Activated naive CD8-positive, alpha-beta T cell (primary cell): ENCODE results near the gene RPTOR.
"Not testable (repeated sequence)": the region's sequence is repeated elsewhere in the genome, so short reads cannot be mapped to it uniquely, and the experiment has no call there.

Source experiments
- H3K27ac Mint-ChIP-seq: one replicate; pipeline ENCODE4 v1.8.0; 2021; ENCODE audit warnings: mixed read lengths
- H3K27me3 Mint-ChIP-seq: one replicate; pipeline ENCODE4 v1.8.0; 2021; ENCODE audit warnings: mixed read lengths
- H3K36me3 Mint-ChIP-seq: one replicate; pipeline ENCODE4 v1.8.0; 2021; ENCODE audit warnings: mixed read lengths
- H3K4me1 Mint-ChIP-seq: one replicate; pipeline ENCODE4 v1.8.0; 2021; ENCODE audit warnings: low read depth, mixed read lengths
- H3K4me3 Mint-ChIP-seq: one replicate; pipeline ENCODE4 v1.8.0; 2021; ENCODE audit warnings: mild to moderate bottlenecking, mixed read lengths
- H3K9me3 Mint-ChIP-seq: one replicate; pipeline ENCODE4 v1.8.0; 2021; ENCODE audit warnings: low read depth, mixed read lengths

The RPTOR gene, protein sequence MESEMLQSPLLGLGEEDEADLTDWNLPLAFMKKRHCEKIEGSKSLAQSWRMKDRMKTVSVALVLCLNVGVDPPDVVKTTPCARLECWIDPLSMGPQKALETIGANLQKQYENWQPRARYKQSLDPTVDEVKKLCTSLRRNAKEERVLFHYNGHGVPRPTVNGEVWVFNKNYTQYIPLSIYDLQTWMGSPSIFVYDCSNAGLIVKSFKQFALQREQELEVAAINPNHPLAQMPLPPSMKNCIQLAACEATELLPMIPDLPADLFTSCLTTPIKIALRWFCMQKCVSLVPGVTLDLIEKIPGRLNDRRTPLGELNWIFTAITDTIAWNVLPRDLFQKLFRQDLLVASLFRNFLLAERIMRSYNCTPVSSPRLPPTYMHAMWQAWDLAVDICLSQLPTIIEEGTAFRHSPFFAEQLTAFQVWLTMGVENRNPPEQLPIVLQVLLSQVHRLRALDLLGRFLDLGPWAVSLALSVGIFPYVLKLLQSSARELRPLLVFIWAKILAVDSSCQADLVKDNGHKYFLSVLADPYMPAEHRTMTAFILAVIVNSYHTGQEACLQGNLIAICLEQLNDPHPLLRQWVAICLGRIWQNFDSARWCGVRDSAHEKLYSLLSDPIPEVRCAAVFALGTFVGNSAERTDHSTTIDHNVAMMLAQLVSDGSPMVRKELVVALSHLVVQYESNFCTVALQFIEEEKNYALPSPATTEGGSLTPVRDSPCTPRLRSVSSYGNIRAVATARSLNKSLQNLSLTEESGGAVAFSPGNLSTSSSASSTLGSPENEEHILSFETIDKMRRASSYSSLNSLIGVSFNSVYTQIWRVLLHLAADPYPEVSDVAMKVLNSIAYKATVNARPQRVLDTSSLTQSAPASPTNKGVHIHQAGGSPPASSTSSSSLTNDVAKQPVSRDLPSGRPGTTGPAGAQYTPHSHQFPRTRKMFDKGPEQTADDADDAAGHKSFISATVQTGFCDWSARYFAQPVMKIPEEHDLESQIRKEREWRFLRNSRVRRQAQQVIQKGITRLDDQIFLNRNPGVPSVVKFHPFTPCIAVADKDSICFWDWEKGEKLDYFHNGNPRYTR (N-terminal part only)

DNA sequence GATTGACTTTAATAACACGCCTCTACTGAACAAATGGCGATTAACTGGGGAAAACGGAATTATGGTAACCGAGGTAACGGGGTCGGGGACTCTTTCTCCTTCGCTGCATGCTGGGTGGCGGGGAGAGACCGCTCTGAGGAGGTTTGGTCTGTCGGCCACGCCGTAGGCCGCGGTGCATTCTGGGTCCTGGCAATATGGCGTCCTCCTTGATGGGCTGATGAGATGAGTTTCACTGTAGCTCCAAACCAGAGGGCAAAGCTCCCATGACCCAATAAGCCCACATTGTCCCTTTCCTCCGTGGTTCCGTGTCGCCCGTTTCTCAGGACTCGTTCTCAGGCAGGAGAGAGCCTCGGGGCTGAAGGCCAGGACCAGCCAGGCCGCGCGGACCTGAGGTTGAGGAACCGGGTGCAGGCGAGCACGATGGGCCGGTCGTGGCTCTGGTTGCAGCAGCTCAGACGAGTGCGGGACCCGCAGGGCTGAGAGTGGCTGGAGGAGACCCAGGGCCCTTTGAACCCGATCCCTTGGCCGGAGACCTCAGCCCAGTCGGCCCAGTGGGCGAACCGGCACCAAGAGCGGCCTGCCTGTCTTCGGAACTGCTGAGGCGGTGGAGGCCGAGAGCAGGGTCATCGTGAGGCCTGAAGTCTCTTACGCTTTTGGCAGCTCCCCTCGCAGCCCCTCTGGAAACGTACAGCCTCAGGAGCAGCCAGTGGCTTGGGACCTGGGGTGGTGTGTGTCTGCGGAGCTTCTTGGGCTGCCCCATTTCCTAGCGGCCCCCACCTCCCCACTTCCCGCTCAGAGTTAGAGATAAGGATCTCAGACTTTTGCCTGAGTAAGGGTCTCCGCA, at the start of gene RPTOR:
Gene RPTOR (plus strand): TSS at position 184 of the 844 bp plus-strand sequence. CDS start 792 bp downstream, outside the sequence.
- H3K9me3 Mint-ChIP-seq, result no peaks in the 10 kb centered on the region

GRCh38 chr17:80497726-80498241, 46.9 kb upstream of the RPTOR start:
- no peaks in the 10 kb centered on the region for H3K36me3 Mint-ChIP-seq
- H3K27ac Mint-ChIP-seq, result no peak overlapping the region
- H3K27me3 Mint-ChIP-seq, result no peaks in the 10 kb centered on the region
- no peaks in the 10 kb centered on the region for H3K9me3 Mint-ChIP-seq
- peaks cover 7% of the 10 kb centered on the region for H3K4me1 Mint-ChIP-seq
- no peak overlapping the region for H3K4me3 Mint-ChIP-seq

More for the DNA sequence above, at the start of gene RPTOR:
- H3K4me1 Mint-ChIP-seq, result peaks cover 22% of the 10 kb centered on the region
- peaks cover 3% of the 10 kb centered on the region for H3K36me3 Mint-ChIP-seq
- peak within 1 kb of the TSS; percentile 88 for H3K4me3 Mint-ChIP-seq
- H3K27me3 Mint-ChIP-seq, result peaks cover 2% of the 10 kb centered on the region
- H3K27ac Mint-ChIP-seq, result peak within 1 kb of the TSS; percentile 88

DNA sequence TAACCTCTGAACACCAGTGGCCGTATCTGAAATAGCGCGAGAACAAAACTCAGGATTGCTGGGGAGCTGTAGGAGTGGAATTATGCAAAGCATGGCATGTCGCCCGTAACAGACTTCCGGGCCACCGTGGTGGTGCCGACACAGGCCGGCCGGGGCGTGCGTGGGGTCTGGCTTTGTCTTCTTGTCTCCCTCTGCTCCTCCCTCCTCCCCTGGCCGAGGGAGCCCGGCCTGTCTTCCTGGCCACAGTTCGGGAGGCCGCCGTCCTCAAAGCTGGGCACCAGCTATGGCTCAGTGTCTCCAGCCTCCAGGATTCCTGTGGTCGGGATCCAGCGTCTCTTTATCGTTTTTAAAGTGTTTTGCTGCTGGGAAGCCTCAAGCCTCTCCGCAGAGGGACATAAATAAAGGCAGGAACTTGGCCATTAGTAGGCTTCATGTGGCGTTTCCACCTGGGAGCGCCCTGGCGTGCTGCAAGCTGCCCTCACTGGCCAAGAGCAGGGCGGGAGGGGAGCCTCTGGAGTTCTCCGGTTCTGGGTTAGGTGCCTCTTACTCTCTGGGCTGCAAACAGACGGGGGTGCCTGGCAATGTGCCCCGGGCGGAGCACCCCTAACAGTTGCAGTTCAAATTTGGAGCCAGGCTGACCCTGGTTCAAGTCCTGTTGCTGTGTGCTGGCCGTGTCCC, 46.3 kb upstream of the RPTOR start:
- Mint-ChIP-seq H3K4me1 (peaks cover 7% of the 10 kb centered on the region), H3K36me3 (no peaks in the 10 kb centered on the region), H3K27me3 (no peaks in the 10 kb centered on the region), H3K27ac (no peak overlapping the region), H3K9me3 (no peaks in the 10 kb centered on the region), H3K4me3 (no peak overlapping the region)

- Mint-ChIP-seq H3K9me3 (no peaks in the 10 kb centered on the region), H3K4me3 (no peak overlapping the region), H3K36me3 (no peaks in the 10 kb centered on the region), H3K27ac (no peak overlapping the region), H3K4me1 (peaks cover 7% of the 10 kb centered on the region), H3K27me3 (no peaks in the 10 kb centered on the region)
Measured at GRCh38 chr17:80498920-80499410, 45.7 kb upstream of the RPTOR start.

DNA sequence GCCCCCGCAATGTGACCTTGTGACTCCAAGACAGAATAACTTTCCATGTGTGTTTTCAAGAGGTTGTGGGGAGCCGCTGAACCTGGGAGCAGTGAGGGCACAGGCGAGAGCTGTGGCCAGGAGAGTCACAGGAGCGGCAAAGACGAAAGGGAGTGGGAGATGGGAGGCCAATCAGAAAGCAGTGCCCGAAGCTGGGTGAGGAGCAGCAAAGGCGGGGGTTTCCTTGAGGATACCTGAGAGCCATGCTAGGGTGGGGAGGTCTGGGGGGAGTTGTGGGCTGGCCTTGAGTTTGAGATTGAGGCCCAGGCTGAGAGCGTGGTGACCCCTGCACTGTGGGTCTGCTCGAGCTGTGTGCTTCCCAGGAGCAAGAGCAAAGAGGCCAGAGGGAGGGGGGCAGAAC, 45.1 kb upstream of the RPTOR start:
- no peak overlapping the region for H3K4me3 Mint-ChIP-seq
- no peak overlapping the region for H3K27ac Mint-ChIP-seq
- H3K36me3 Mint-ChIP-seq, result no peaks in the 10 kb centered on the region
- no peaks in the 10 kb centered on the region for H3K9me3 Mint-ChIP-seq
- peaks cover 7% of the 10 kb centered on the region for H3K4me1 Mint-ChIP-seq
- no peaks in the 10 kb centered on the region for H3K27me3 Mint-ChIP-seq

GRCh38 chr17:80499961-80500665, 44.5 kb upstream of the RPTOR start:
- H3K4me1 Mint-ChIP-seq, result peaks cover 7% of the 10 kb centered on the region
- no peak overlapping the region for H3K27ac Mint-ChIP-seq
- no peak overlapping the region for H3K4me3 Mint-ChIP-seq
- no peaks in the 10 kb centered on the region for H3K36me3 Mint-ChIP-seq
- H3K27me3 Mint-ChIP-seq, result peaks cover 1% of the 10 kb centered on the region
- H3K9me3 Mint-ChIP-seq, result no peaks in the 10 kb centered on the region

GRCh38 chr17:80501741-80502577, 42.7 kb upstream of the RPTOR start:
- Mint-ChIP-seq H3K27ac (no peak overlapping the region), H3K27me3 (peaks cover 2% of the 10 kb centered on the region), H3K4me1 (peaks cover 7% of the 10 kb centered on the region), H3K36me3 (no peaks in the 10 kb centered on the region), H3K9me3 (no peaks in the 10 kb centered on the region), H3K4me3 (no peak overlapping the region)

DNA sequence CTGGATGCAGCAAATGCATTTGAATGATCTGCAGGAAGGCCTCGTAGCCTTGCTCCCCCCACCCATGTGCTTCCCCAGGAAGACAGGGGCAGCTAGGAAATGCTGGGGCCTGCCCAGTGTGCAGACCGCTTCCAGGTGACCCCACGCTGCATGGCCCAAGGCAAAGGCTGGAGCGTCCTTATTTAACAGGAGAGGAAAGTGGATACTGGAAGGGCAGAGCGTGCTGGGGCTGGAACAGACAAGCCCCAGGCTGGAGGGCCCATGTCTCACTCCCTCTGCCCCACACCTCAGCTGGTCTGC, 42.1 kb upstream of the RPTOR start:
- H3K27ac Mint-ChIP-seq, result no peak overlapping the region
- H3K4me3 Mint-ChIP-seq, result no peak overlapping the region
- peaks cover 4% of the 10 kb centered on the region for H3K4me1 Mint-ChIP-seq
- no peaks in the 10 kb centered on the region for H3K36me3 Mint-ChIP-seq
- H3K27me3 Mint-ChIP-seq, result peaks cover 2% of the 10 kb centered on the region
- H3K9me3 Mint-ChIP-seq, result no peaks in the 10 kb centered on the region

- Mint-ChIP-seq H3K4me3 (no peak overlapping the region), H3K36me3 (no peaks in the 10 kb centered on the region), H3K27ac (no peak overlapping the region), H3K27me3 (peaks cover 2% of the 10 kb centered on the region), H3K9me3 (no peaks in the 10 kb centered on the region), H3K4me1 (no peaks in the 10 kb centered on the region)
Measured at GRCh38 chr17:80503031-80503430, 41.6 kb upstream of the RPTOR start.

GRCh38 chr17:80503921-80504320, 40.7 kb upstream of the RPTOR start:
- no peaks in the 10 kb centered on the region for H3K9me3 Mint-ChIP-seq

DNA sequence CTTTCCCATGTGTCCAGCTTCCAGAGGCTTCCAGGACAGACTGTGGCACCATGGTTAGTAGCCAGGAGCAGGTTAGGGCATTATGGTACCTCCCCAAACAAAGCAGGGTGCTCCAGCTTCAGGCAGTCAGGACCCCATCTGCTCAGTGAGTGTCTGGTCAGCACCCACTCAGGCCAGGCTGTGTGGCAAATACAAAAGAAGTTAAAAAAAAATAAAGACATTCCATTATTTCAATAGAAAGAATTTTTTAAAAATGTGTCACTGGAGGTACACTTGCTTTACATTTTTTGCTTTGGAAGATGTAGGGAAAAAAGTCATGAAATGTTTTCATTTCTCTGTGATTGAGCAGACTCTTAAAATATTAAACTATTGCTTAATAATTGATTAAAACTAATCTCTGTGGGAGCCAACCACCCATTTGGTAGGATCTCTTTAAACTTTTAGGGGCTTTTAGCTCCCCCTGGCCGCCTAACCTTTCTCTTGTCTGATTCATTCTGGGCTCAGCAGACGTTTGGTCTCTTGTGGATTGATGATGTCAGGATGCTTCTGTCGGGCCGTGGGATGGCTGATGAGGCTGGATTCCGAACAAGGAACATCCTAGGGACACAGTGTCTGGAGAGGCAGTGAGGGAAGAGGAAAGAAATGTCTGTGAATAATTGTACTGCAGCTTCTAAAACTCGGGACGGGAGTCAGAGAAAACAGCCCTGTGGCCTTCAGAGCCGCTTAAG, 39.8 kb upstream of the RPTOR start:
- peaks cover 2% of the 10 kb centered on the region for H3K27me3 Mint-ChIP-seq
- no peak overlapping the region for H3K27ac Mint-ChIP-seq
- no peaks in the 10 kb centered on the region for H3K4me1 Mint-ChIP-seq
- H3K4me3 Mint-ChIP-seq, result no peak overlapping the region
- no peaks in the 10 kb centered on the region for H3K9me3 Mint-ChIP-seq
- H3K36me3 Mint-ChIP-seq, result no peaks in the 10 kb centered on the region

More at GRCh38 chr17:80503921-80504320, 40.7 kb upstream of the RPTOR start:
- Mint-ChIP-seq H3K36me3 (no peaks in the 10 kb centered on the region), H3K4me1 (no peaks in the 10 kb centered on the region), H3K27me3 (peaks cover 2% of the 10 kb centered on the region), H3K4me3 (no peak overlapping the region), H3K27ac (no peak overlapping the region)

GRCh38 chr17:80507177-80507576, 37.5 kb upstream of the RPTOR start:
- not testable (repeated sequence) for H3K9me3 Mint-ChIP-seq, H3K4me3 Mint-ChIP-seq, H3K36me3 Mint-ChIP-seq, H3K27me3 Mint-ChIP-seq, H3K27ac Mint-ChIP-seq, H3K4me1 Mint-ChIP-seq
